Measurements from ENCODE around the gene TRIM31. TPM values are rescaled to one million over a fixed set of nuclear protein-coding genes. Genes with fewer than 3 reads are reported as not detected.

The TRIM31 gene
- total RNA-seq, 2 donors from 2014 or later, result 0.12 TPM; not detected in 1

DNA sequence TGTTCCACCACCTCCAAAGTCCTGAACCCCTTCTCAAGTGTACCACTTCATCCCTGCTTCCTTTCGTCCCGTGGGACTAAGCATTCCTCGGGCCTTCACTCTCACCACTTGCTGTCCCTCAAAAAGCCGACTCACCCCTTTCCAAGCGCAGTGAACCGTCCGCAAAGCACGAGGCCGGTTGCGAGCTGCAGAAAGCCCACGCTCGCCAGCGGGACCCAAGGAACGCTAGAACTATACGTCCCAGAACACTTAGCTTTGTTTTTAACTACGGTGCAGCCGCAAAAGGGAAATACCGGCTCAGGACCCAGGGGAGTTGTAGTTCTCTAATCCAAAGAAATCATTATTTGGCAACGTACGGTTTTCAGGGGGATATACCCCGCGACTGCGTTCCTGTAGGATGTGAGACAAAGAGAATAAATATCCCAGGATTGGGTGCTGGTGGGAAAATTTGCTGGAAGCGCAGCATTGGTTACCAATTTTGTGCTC lies 52.2 kb downstream of the TRIM31 start:
- peaks cover 10 to 19% of the 10 kb centered on the region in 2 donors for H3K36me3 Mint-ChIP-seq (ENCODE audit: insufficient read depth in 2 of 2)
- H3K4me3 Mint-ChIP-seq, result peak overlapping the region; percentile 93 to 94
- peaks cover 24% of the 10 kb centered on the region for H3K4me1 Mint-ChIP-seq (ENCODE audit: low read depth)
- no peaks in the 10 kb centered on the region for H3K27me3 Mint-ChIP-seq (ENCODE audit: low read depth)
- peaks cover 0 to 1% of the 10 kb centered on the region in 2 donors for H3K9me3 Mint-ChIP-seq
- DNase-seq (peak; percentile 31 to 37), ATAC-seq (replicated peaks in 1 of 2) (peak; percentile 14 to 31)
- peak overlapping the region; percentile 94 for H3K27ac Mint-ChIP-seq

DNA sequence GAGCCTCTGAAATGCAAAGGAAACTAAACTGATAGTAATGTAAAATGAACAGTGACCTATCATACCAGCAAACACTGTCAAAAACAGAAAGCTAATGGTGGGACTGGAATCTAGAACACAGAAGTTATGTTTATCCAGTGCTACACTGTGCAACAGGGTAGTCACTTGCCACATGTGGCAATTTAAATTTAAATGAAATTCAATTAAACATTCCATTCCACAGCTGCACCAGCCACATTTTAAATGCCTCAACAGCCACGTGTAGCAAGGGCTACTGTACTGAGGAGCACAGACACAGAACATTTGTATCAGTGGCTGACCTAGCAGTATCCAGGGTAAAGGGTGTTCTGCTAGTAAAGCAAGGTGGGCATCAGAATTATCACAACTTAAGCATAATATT lies 57.4 kb downstream of the TRIM31 start:
- no peaks in the 10 kb centered on the region for H3K9me3 Mint-ChIP-seq
- DNase-seq, result no peak
- H3K27ac Mint-ChIP-seq, result no peak overlapping the region
- no peak overlapping the region for H3K4me3 Mint-ChIP-seq
- ATAC-seq (replicated peaks in 1 of 2), result no peak
- peaks cover 8% of the 10 kb centered on the region for H3K4me1 Mint-ChIP-seq (ENCODE audit: low read depth)
- peaks cover 0 to 1% of the 10 kb centered on the region in 2 donors for H3K36me3 Mint-ChIP-seq (ENCODE audit: insufficient read depth in 2 of 2)
- H3K27me3 Mint-ChIP-seq (ENCODE audit: low read depth), result no peaks in the 10 kb centered on the region

DNA sequence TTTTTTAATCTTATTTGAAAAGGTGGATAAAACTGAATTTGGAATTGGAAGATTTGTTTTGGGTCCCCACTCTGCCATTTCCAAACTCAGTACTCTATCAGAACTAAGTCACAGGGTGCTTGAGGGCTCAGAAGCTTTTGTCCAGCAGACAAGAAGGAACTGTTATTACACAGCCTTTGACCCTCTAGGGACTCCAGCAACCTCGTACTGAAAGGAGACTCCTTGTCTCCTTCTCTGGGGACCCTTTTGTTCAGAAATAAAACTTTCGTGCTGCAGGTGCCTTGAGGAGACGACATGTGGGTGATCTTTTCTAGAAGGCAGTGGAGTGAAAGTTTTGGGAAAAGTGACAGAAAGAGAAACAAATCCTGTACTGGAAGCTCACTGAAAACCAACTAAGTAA lies 59.2 kb downstream of the TRIM31 start:
- H3K27me3 Mint-ChIP-seq (ENCODE audit: low read depth), result no peaks in the 10 kb centered on the region
- H3K9me3 Mint-ChIP-seq, result no peaks in the 10 kb centered on the region
- H3K36me3 Mint-ChIP-seq (ENCODE audit: insufficient read depth in 2 of 2), result peaks cover 0 to 4% of the 10 kb centered on the region in 2 donors
- H3K4me3 Mint-ChIP-seq, result no peak overlapping the region
- H3K27ac Mint-ChIP-seq, result no peak overlapping the region
- DNase-seq (no peak), ATAC-seq (replicated peaks in 1 of 2) (no peak)
- H3K4me1 Mint-ChIP-seq (ENCODE audit: low read depth), result no peaks in the 10 kb centered on the region

Other genes starting within 250 kb of the TRIM31 start
- gene HLA-A, start 170.6 kb downstream of the TRIM31 start, total RNA-seq, result 1,000 to 10,000 TPM; 1,261 to 1,795 TPM
- gene POLR1H, start 51.8 kb downstream of the TRIM31 start, total RNA-seq, result 10 to 100 TPM; 77.1 to 81.9 TPM
- 10 to 100 TPM; 54.1 to 63.1 TPM for gene PPP1R11, start 45.9 kb downstream of the TRIM31 start, total RNA-seq
- not detected for gene RNF39, start 37.3 kb downstream of the TRIM31 start, total RNA-seq
- not detected for gene TRIM40, start 23.1 kb upstream of the TRIM31 start, total RNA-seq
- gene TRIM10, start 48.1 kb upstream of the TRIM31 start, total RNA-seq, result under 1 TPM in 1 of 2 donors, not detected in 1; 0.39 TPM
- under 1 TPM; 0.84 to 0.95 TPM for gene TRIM15, start 50.5 kb upstream of the TRIM31 start, total RNA-seq
- gene TRIM26, start 100.3 kb upstream of the TRIM31 start, total RNA-seq, result 10 to 100 TPM; 89.0 to 92.7 TPM
- gene TRIM39, start 213.8 kb upstream of the TRIM31 start, total RNA-seq, result 10 to 100 TPM; 18.8 to 20.0 TPM
- 10 to 100 TPM; 26.4 to 31.1 TPM for gene RPP21, start 232.1 kb upstream of the TRIM31 start, total RNA-seq